ENCODE data around the gene SLC22A25.

DNA sequence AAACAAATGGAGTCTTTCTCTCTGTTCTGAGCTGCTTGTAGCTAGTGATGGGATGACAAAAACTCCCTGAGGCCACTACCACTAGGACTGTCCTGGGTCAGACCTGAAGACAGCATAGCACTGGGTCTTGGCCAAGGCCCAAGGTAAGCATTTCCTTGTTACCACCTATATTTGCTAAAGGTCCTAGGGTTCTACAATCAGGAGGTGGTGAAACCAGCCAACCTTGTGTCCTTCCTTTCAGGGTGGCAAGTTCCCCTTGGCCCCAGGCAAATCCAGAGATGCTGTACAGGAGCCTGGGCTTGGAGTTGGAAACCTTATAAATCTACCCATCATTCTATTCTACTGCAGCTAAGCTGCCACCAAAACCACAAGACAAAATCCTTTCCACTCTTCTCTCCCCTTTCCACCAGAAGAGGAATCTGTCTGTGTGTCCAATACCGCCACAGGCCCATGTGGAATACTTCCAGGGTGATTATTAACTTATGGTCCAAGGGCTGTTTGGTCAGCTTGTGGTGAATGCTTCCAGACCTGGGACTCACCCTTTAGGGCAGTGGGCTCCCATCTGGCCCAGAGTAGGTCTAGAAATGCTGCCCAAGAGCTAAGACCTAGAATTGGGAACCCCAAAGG is 16.8 kb downstream of the SLC22A25 start:
- TF ChIP-seq, protein P1, sequence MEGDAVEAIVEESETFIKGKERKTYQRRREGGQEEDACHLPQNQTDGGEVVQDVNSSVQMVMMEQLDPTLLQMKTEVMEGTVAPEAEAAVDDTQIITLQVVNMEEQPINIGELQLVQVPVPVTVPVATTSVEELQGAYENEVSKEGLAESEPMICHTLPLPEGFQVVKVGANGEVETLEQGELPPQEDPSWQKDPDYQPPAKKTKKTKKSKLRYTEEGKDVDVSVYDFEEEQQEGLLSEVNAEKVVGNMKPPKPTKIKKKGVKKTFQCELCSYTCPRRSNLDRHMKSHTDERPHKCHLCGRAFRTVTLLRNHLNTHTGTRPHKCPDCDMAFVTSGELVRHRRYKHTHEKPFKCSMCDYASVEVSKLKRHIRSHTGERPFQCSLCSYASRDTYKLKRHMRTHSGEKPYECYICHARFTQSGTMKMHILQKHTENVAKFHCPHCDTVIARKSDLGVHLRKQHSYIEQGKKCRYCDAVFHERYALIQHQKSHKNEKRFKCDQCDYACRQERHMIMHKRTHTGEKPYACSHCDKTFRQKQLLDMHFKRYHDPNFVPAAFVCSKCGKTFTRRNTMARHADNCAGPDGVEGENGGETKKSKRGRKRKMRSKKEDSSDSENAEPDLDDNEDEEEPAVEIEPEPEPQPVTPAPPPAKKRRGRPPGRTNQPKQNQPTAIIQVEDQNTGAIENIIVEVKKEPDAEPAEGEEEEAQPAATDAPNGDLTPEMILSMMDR (IDR thresholded peaks at IDR 0.05 in 2 of 3, conservative IDR thresholded peaks at IDR 0.05 in 1 of 3; ENCODE audit: control insufficient read depth in 2 of 3, extremely low read depth in 1 of 3, insufficient read depth in 1 of 3, low read depth in 3 of 3, low read length in 3 of 3) = no peak
- TF ChIP-seq POLR2A (IDR thresholded peaks at IDR 0.05; ENCODE audit: low read depth, low read length) (no peak), RAD51 (IDR thresholded peaks at IDR 0.05) (no peak), TCF3 (IDR thresholded peaks at IDR 0.05; ENCODE audit: borderline replicate concordance, insufficient read depth, low read depth, low read length) (no peak), NBN (IDR thresholded peaks at IDR 0.05) (no peak), SIN3A (IDR thresholded peaks at IDR 0.05; ENCODE audit: low read depth, low read length) (no peak)
- TF ChIP-seq, protein P2, sequence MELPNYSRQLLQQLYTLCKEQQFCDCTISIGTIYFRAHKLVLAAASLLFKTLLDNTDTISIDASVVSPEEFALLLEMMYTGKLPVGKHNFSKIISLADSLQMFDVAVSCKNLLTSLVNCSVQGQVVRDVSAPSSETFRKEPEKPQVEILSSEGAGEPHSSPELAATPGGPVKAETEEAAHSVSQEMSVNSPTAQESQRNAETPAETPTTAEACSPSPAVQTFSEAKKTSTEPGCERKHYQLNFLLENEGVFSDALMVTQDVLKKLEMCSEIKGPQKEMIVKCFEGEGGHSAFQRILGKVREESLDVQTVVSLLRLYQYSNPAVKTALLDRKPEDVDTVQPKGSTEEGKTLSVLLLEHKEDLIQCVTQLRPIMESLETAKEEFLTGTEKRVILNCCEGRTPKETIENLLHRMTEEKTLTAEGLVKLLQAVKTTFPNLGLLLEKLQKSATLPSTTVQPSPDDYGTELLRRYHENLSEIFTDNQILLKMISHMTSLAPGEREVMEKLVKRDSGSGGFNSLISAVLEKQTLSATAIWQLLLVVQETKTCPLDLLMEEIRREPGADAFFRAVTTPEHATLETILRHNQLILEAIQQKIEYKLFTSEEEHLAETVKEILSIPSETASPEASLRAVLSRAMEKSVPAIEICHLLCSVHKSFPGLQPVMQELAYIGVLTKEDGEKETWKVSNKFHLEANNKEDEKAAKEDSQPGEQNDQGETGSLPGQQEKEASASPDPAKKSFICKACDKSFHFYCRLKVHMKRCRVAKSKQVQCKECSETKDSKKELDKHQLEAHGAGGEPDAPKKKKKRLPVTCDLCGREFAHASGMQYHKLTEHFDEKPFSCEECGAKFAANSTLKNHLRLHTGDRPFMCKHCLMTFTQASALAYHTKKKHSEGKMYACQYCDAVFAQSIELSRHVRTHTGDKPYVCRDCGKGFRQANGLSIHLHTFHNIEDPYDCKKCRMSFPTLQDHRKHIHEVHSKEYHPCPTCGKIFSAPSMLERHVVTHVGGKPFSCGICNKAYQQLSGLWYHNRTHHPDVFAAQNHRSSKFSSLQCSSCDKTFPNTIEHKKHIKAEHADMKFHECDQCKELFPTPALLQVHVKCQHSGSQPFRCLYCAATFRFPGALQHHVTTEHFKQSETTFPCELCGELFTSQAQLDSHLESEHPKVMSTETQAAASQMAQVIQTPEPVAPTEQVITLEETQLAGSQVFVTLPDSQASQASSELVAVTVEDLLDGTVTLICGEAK (IDR thresholded peaks at IDR 0.05; ENCODE audit: borderline replicate concordance) = no peak

All from GM12878 (cell line).